Mucosa of rectum (tissue), 2 donors: ENCODE results near the gene KNTC1.

Source experiments
- H3K27ac ChIP-seq, 2 donors: one replicate each; pipeline ENCODE4 v1.7.0; 2013; ENCODE audit warnings: inconsistent platforms in 2 of 2, low read depth in 2 of 2, low read length in 2 of 2
- H3K27me3 ChIP-seq, 2 donors: one replicate each; pipeline ENCODE4 v1.7.0; 2013; ENCODE audit warnings: low read length in 2 of 2; ENCODE audit not compliant: control insufficient read depth in 2 of 2, insufficient read depth in 2 of 2
- H3K36me3 ChIP-seq, 2 donors: one replicate each; pipeline ENCODE4 v1.7.0; 2013; ENCODE audit warnings: low read length in 2 of 2; ENCODE audit not compliant: control insufficient read depth in 2 of 2, insufficient read depth in 2 of 2
- H3K4me1 ChIP-seq, 2 donors: one replicate each; pipeline ENCODE4 v1.7.0; 2013; ENCODE audit warnings: low read length in 2 of 2, mild to moderate bottlenecking in 1 of 2; ENCODE audit not compliant: control insufficient read depth in 2 of 2, insufficient read depth in 2 of 2
- H3K4me3 ChIP-seq, 2 donors: one replicate each; pipeline ENCODE4 v1.7.0; 2013; ENCODE audit warnings: low read length in 2 of 2
- H3K9ac ChIP-seq, 2 donors: one replicate each; pipeline ENCODE4 v1.7.0; 2013; ENCODE audit warnings: low read length in 2 of 2, low read depth in 1 of 2, mild to moderate bottlenecking in 1 of 2
- H3K9me3 ChIP-seq, 2 donors: one replicate each; pipeline ENCODE4 v1.7.0; 2013; ENCODE audit warnings: low read length in 2 of 2; ENCODE audit not compliant: control insufficient read depth in 2 of 2
- donor health status: healthy.
- donor health status: Normal muscosa, but diverticular disease.

KNTC1 gene

GRCh38 chr12:122665759-122666158 is 138.7 kb downstream of the KNTC1 start:
- no peak overlapping the region for H3K9ac ChIP-seq
- H3K27me3 ChIP-seq, result no peaks in the 10 kb centered on the region
- H3K4me1 ChIP-seq, result no peaks in the 10 kb centered on the region
- no peaks in the 10 kb centered on the region for H3K9me3 ChIP-seq
- no peak overlapping the region for H3K4me3 ChIP-seq
- H3K36me3 ChIP-seq, result no peaks in the 10 kb centered on the region
- no peak overlapping the region for H3K27ac ChIP-seq

- no peak overlapping the region for H3K9ac ChIP-seq
These were observed 141.2 kb downstream of the KNTC1 start for GRCh38 chr12:122668268-122668667.

GRCh38 chr12:122669397-122670070 is 142.5 kb downstream of the KNTC1 start:
- Histone ChIP-seq H3K27ac (no peak overlapping the region), H3K4me1 (no peaks in the 10 kb centered on the region), H3K36me3 (no peaks in the 10 kb centered on the region), H3K27me3 (no peaks in the 10 kb centered on the region), H3K9me3 (no peaks in the 10 kb centered on the region), H3K4me3 (no peak overlapping the region), H3K9ac (no peak overlapping the region)

More at GRCh38 chr12:122668268-122668667, 141.2 kb downstream of the KNTC1 start:
- Histone ChIP-seq H3K27ac (no peak overlapping the region), H3K36me3 (no peaks in the 10 kb centered on the region), H3K4me1 (no peaks in the 10 kb centered on the region), H3K27me3 (no peaks in the 10 kb centered on the region), H3K4me3 (no peak overlapping the region), H3K9me3 (no peaks in the 10 kb centered on the region)

GRCh38 chr12:122672515-122672914 is 145.5 kb downstream of the KNTC1 start:
- no peaks in the 10 kb centered on the region for H3K9me3 ChIP-seq
- H3K4me3 ChIP-seq, result no peak overlapping the region
- no peak overlapping the region for H3K27ac ChIP-seq
- H3K36me3 ChIP-seq, result no peaks in the 10 kb centered on the region
- no peak overlapping the region for H3K9ac ChIP-seq
- no peaks in the 10 kb centered on the region for H3K27me3 ChIP-seq
- H3K4me1 ChIP-seq, result no peaks in the 10 kb centered on the region
